HFFc6 (cell line): ENCODE results near the gene SLIT3. TPM values are rescaled to one million over a fixed set of nuclear protein-coding genes. Genes with fewer than 3 reads are reported as not detected.

ENCODE experiments used
- DNase-seq: peaks from one replicate; pipeline ENCODE4 v3.0.0-alpha.2; 2018
- H3K27ac Mint-ChIP-seq: 2 replicates; pipeline ENCODE4 v1.8.0; 2020; ENCODE audit warnings: mild to moderate bottlenecking, mixed read lengths
- H3K27me3 Mint-ChIP-seq: 2 replicates; pipeline ENCODE4 v1.8.0; 2021; ENCODE audit warnings: mild to moderate bottlenecking, moderate library complexity, mixed read lengths; ENCODE audit not compliant: insufficient read depth
- H3K36me3 Mint-ChIP-seq: 2 replicates; pipeline ENCODE4 v1.8.0; 2021; ENCODE audit warnings: low read depth, mixed read lengths
- H3K4me1 Mint-ChIP-seq: 2 replicates; pipeline ENCODE4 v1.8.0; 2020; ENCODE audit warnings: low read depth, mixed read lengths
- H3K4me3 Mint-ChIP-seq: 2 replicates; pipeline ENCODE4 v1.8.0; 2020; ENCODE audit warnings: mild to moderate bottlenecking, moderate library complexity, mixed read lengths
- H3K9me3 Mint-ChIP-seq: 2 replicates; pipeline ENCODE4 v1.8.0; 2020; ENCODE audit warnings: mild to moderate bottlenecking, mixed read lengths
- CTCF ChIP-seq: fragments of 200-600 bp; sonication (generic); IDR thresholded peaks from 2 replicates; pipeline ENCODE4 v1.5.0; 2021; ENCODE audit warnings: antibody characterized with exemption, mild to moderate bottlenecking
- total RNA-seq, 6 experiments: library from RNA; stranded (reverse); fragmentation: NEBNext Ultra II Directional; extraction: Animal tissue kit (Norgen Biotek cat#: 25700); gene quantifications; 2 replicates in 1 of 6; 3 replicates in 5 of 6; pipeline ENCODE4 v1.2.3, GENCODE V29; 2021

SLIT3 gene
- total RNA-seq, 6 experiments from 2014 or later = 4.2 to 8.3 (median 7.1) TPM

- H3K27me3 Mint-ChIP-seq = peaks cover 6% of the 10 kb centered on the region; the same call in 1 of the 2 replicates
- peaks cover 8% of the 10 kb centered on the region; the same call in 1 of the 2 replicates for H3K4me1 Mint-ChIP-seq
- no peaks in the 10 kb centered on the region for H3K36me3 Mint-ChIP-seq
- DNase-seq = no peak
- H3K9me3 Mint-ChIP-seq = no peaks in the 10 kb centered on the region
- H3K27ac Mint-ChIP-seq = no peak overlapping the region
- TF ChIP-seq CTCF = no peak
- H3K4me3 Mint-ChIP-seq = no peak overlapping the region
These were observed 335.3 kb downstream of the SLIT3 start for GRCh38 chr5:168965638-168966037.

GRCh38 chr5:168964182-168964581, 336.8 kb downstream of the SLIT3 start:
- H3K27me3 Mint-ChIP-seq = peaks cover 7% of the 10 kb centered on the region
- no peak overlapping the region for H3K27ac Mint-ChIP-seq
- no peaks in the 10 kb centered on the region for H3K36me3 Mint-ChIP-seq
- H3K9me3 Mint-ChIP-seq = no peaks in the 10 kb centered on the region
- peaks cover 8% of the 10 kb centered on the region; the same call in 1 of the 2 replicates for H3K4me1 Mint-ChIP-seq
- no peak for DNase-seq
- no peak for TF ChIP-seq CTCF
- H3K4me3 Mint-ChIP-seq = no peak overlapping the region

GRCh38 chr5:168962306-168962705, 338.6 kb downstream of the SLIT3 start:
- H3K9me3 Mint-ChIP-seq = no peaks in the 10 kb centered on the region
- no peak overlapping the region for H3K4me3 Mint-ChIP-seq
- peaks cover 8% of the 10 kb centered on the region; the same call in 1 of the 2 replicates for H3K4me1 Mint-ChIP-seq
- no peak for DNase-seq
- H3K27ac Mint-ChIP-seq = no peak overlapping the region
- TF ChIP-seq CTCF = no peak
- no peaks in the 10 kb centered on the region for H3K36me3 Mint-ChIP-seq
- H3K27me3 Mint-ChIP-seq = peaks cover 7% of the 10 kb centered on the region

GRCh38 chr5:168961681-168962080, 339.3 kb downstream of the SLIT3 start:
- TF ChIP-seq CTCF = no peak
- H3K9me3 Mint-ChIP-seq = no peaks in the 10 kb centered on the region
- H3K36me3 Mint-ChIP-seq = no peaks in the 10 kb centered on the region
- H3K27me3 Mint-ChIP-seq = peaks cover 7% of the 10 kb centered on the region
- DNase-seq = no peak
- H3K27ac Mint-ChIP-seq = no peak overlapping the region
- H3K4me3 Mint-ChIP-seq = no peak overlapping the region
- H3K4me1 Mint-ChIP-seq = peaks cover 8% of the 10 kb centered on the region; the same call in 1 of the 2 replicates

- Mint-ChIP-seq H3K4me1 (peaks cover 8% of the 10 kb centered on the region; the same call in 1 of the 2 replicates), H3K27me3 (peaks cover 7% of the 10 kb centered on the region), H3K4me3 (no peak overlapping the region), H3K36me3 (no peaks in the 10 kb centered on the region), H3K9me3 (no peaks in the 10 kb centered on the region), H3K27ac (no peak overlapping the region)
- no peak for DNase-seq
- TF ChIP-seq CTCF = no peak
These were observed 340.4 kb downstream of the SLIT3 start for GRCh38 chr5:168960497-168960896.

GRCh38 chr5:168953351-168953750, 347.6 kb downstream of the SLIT3 start:
- H3K36me3 Mint-ChIP-seq = no peaks in the 10 kb centered on the region
- no peak for DNase-seq
- no peaks in the 10 kb centered on the region for H3K4me1 Mint-ChIP-seq
- H3K27me3 Mint-ChIP-seq = peaks cover 2% of the 10 kb centered on the region
- H3K4me3 Mint-ChIP-seq = no peak overlapping the region
- H3K9me3 Mint-ChIP-seq = no peaks in the 10 kb centered on the region
- TF ChIP-seq CTCF = no peak
- no peak overlapping the region for H3K27ac Mint-ChIP-seq
